ENCODE measurements around the gene ADGRV1.

ADGRV1 gene

DNA sequence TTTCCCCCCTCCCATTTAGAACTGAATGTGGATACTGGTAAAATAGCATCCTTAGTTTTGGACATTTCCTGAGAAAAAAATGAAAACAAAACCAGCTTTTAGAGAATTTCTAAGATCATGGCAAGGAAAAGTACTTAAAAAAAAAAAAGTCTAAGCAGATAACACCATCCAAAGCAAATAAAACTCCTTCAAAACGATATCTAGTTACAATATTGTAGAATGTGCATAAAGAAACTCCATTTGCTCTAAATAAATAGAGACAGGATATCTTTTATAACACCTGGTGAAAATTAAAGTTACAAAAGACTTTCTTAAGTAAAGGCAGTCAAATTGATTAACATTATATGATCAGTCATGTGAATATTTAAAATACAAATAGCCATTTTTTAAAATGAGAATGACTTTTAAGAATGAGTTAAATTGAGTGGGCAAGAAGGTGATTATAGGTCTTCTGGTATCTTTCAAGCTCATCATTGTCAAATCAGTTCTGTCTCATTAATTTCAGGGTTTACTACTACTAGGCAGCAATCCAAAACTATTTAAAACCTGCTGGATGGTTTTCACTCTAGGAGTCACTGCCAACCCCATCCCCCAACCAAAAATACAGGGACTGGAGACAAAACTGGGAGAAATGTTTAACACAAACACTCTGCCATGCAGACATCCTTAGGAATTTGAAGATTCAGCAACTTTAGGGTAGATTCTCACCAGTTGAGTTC is 382.6 kb downstream of the ADGRV1 start:
- Histone ChIP-seq H3K27ac (ENCODE audit: low read length) (no peak overlapping the region), H3K4me3 (ENCODE audit: low read length in 2 of 2) (no peak overlapping the region)

DNA sequence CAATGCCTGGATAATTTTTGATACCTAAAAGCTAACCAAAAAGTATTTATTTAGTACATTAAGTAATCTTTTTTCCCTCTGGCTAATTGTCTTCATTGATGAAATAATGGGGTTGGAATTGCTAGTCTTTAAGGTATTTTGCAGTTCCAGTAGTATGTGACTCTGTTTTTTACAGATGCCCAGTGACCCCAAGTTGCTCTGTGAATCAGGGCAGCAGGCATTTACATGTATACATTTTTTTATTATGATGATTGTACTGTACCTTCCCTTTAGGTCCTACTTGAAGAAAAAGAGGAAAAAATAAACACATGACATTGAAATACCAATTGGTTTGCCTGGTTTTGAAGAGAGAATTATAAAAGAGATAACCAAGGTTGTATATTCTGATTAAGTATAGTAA is 385.5 kb downstream of the ADGRV1 start:
- H3K9me3 ChIP-seq (ENCODE audit: control insufficient read depth in 2 of 2, low read length in 2 of 2) = no peaks in the 10 kb centered on the region
- no peaks in the 10 kb centered on the region for H3K36me3 ChIP-seq (ENCODE audit: control insufficient read depth in 2 of 2, insufficient read depth in 2 of 2, low read length in 2 of 2)
- no peaks in the 10 kb centered on the region for H3K27me3 ChIP-seq (ENCODE audit: control insufficient read depth in 1 of 2, insufficient read depth in 2 of 2, low read length in 2 of 2)
- H3K27ac ChIP-seq (ENCODE audit: low read length) = no peak overlapping the region
- no peaks in the 10 kb centered on the region for H3K4me1 ChIP-seq (ENCODE audit: control insufficient read depth, insufficient read depth, low read length)
- no peak overlapping the region for H3K9ac ChIP-seq (ENCODE audit: low read length in 2 of 2)
- H3K4me3 ChIP-seq (ENCODE audit: low read length in 2 of 2) = no peak overlapping the region

More for the DNA sequence above, 382.6 kb downstream of the ADGRV1 start:
- Histone ChIP-seq H3K27me3 (ENCODE audit: control insufficient read depth in 1 of 2, insufficient read depth in 2 of 2, low read length in 2 of 2) (no peaks in the 10 kb centered on the region), H3K9ac (ENCODE audit: low read length in 2 of 2) (no peak overlapping the region), H3K4me1 (ENCODE audit: control insufficient read depth, insufficient read depth, low read length) (no peaks in the 10 kb centered on the region), H3K9me3 (ENCODE audit: control insufficient read depth in 2 of 2, low read length in 2 of 2) (no peaks in the 10 kb centered on the region), H3K36me3 (ENCODE audit: control insufficient read depth in 2 of 2, insufficient read depth in 2 of 2, low read length in 2 of 2) (no peaks in the 10 kb centered on the region)

DNA sequence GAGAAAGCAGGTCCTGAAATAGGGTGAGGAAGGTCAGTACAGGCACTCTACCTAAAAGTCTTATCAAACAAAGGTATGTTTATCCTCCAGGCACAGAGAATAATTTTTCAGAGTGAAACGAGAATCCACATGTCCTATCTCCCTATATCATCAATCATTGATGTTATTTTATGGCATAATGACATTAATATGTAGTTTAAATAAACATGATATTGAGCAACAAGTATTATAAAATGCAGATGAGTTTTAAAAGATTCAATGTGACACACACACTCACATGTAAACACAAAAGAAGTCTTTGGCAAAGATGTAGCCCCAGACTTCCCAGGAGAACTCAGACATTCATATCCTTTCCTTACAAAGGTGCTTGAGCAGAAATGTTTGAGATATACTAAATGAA is 389.1 kb downstream of the ADGRV1 start:
- Histone ChIP-seq H3K9me3 (ENCODE audit: control insufficient read depth in 2 of 2, low read length in 2 of 2) (no peaks in the 10 kb centered on the region), H3K4me3 (ENCODE audit: low read length in 2 of 2) (no peak overlapping the region), H3K27me3 (ENCODE audit: control insufficient read depth in 1 of 2, insufficient read depth in 2 of 2, low read length in 2 of 2) (no peaks in the 10 kb centered on the region), H3K27ac (ENCODE audit: low read length) (no peak overlapping the region), H3K9ac (ENCODE audit: low read length in 2 of 2) (no peak overlapping the region), H3K4me1 (ENCODE audit: control insufficient read depth, insufficient read depth, low read length) (no peaks in the 10 kb centered on the region), H3K36me3 (ENCODE audit: control insufficient read depth in 2 of 2, insufficient read depth in 2 of 2, low read length in 2 of 2) (no peaks in the 10 kb centered on the region)

DNA sequence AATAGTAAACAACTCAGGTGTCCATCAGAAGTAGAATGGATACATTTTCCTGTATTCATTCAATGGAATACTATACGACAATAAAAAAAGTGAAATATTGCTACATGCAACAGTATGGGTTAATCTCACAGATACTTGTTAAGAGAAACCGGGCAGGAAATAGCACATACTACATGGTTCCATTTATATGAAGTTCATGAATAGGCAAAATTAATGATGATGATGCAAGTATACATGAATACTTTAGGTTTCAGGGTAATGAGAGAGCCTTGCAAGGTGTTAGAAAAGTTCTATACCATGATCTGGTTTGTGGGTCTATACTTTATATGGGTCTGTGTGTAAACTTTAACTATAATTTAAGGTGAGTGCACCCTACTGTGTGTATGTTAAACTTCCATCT is 390.4 kb downstream of the ADGRV1 start:
- no peaks in the 10 kb centered on the region for H3K9me3 ChIP-seq (ENCODE audit: control insufficient read depth in 2 of 2, low read length in 2 of 2)
- H3K27me3 ChIP-seq (ENCODE audit: control insufficient read depth in 1 of 2, insufficient read depth in 2 of 2, low read length in 2 of 2) = no peaks in the 10 kb centered on the region
- no peak overlapping the region for H3K4me3 ChIP-seq (ENCODE audit: low read length in 2 of 2)
- no peak overlapping the region for H3K27ac ChIP-seq (ENCODE audit: low read length)
- no peaks in the 10 kb centered on the region for H3K36me3 ChIP-seq (ENCODE audit: control insufficient read depth in 2 of 2, insufficient read depth in 2 of 2, low read length in 2 of 2)
- no peak overlapping the region for H3K9ac ChIP-seq (ENCODE audit: low read length in 2 of 2)
- H3K4me1 ChIP-seq (ENCODE audit: control insufficient read depth, insufficient read depth, low read length) = no peaks in the 10 kb centered on the region

DNA sequence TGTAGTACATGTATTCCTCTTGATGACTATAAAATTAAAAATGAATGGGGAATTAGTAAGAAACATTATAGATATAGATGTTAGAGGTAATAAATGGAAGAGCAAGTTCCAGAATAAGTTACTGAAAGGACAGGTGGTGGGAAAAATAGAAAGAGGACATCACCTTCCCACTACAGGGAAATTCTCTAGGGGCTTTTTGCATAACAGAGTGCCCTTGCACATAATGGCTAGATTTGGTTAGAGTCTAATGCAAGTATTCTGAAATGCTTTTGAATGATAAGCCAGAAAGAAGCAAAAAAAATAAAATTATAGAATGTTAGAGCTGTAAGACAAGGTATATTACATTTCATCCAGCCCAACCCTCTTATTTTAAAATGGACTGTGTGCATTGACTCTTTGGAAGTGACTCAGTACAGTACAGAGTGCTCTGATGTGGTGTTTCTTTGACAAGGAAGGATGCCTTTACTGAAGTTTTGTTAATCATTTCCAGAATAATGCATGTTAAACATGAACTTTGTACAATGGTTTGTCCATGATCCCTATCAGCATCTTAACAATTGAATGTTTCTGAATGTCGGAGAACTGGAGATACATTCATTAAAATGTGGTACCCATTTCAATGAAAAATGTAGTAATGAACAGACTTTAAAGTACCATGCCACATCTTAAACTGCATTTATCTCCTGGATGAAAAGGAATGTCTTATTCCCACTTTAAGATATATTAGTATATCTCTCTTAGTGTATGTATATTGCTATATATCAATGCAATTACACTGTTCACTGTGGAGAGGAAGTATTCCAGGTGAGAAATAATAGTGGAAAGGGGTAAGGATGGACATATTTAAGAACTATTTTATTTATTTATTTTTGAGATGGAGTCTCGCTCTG is 391.1 kb downstream of the ADGRV1 start:
- H3K27ac ChIP-seq (ENCODE audit: low read length) = no peak overlapping the region
- H3K9ac ChIP-seq (ENCODE audit: low read length in 2 of 2) = no peak overlapping the region
- no peak overlapping the region for H3K4me3 ChIP-seq (ENCODE audit: low read length in 2 of 2)
- no peaks in the 10 kb centered on the region for H3K36me3 ChIP-seq (ENCODE audit: control insufficient read depth in 2 of 2, insufficient read depth in 2 of 2, low read length in 2 of 2)
- H3K27me3 ChIP-seq (ENCODE audit: control insufficient read depth in 1 of 2, insufficient read depth in 2 of 2, low read length in 2 of 2) = no peaks in the 10 kb centered on the region
- H3K9me3 ChIP-seq (ENCODE audit: control insufficient read depth in 2 of 2, low read length in 2 of 2) = no peaks in the 10 kb centered on the region
- H3K4me1 ChIP-seq (ENCODE audit: control insufficient read depth, insufficient read depth, low read length) = no peaks in the 10 kb centered on the region

DNA sequence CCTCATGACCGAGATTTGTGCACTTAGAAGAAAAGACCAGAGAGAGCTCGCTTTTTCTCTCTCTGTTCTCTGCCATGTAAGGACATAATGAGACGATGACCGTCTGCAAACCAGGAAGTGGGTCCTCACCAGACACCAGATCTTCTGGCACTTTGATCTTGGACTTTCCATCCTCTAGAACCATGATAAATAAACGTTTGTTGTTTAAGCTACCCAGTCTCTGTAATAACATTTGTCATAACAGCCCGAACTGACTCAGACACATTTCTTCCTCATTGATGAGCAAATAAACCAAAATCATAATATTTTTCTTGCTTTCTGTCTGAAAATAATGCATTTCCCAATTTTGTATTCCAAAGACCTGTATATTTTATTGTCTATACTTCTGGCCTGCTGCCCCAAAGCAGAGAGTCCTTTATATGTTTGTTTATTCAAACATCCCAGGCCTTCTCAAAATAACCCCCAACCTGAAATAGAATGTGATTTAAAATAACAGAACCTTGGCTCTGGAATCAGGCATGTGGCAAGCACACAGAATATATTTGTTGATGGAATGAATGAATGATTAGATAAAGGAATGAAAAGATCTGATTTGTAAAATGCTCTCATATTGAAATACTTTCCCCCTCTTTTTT is 396.5 kb downstream of the ADGRV1 start:
- no peaks in the 10 kb centered on the region for H3K36me3 ChIP-seq (ENCODE audit: control insufficient read depth in 2 of 2, insufficient read depth in 2 of 2, low read length in 2 of 2)
- no peaks in the 10 kb centered on the region for H3K27me3 ChIP-seq (ENCODE audit: control insufficient read depth in 1 of 2, insufficient read depth in 2 of 2, low read length in 2 of 2)
- H3K9me3 ChIP-seq (ENCODE audit: control insufficient read depth in 2 of 2, low read length in 2 of 2) = no peaks in the 10 kb centered on the region
- no peak overlapping the region for H3K27ac ChIP-seq (ENCODE audit: low read length)
- no peak overlapping the region for H3K9ac ChIP-seq (ENCODE audit: low read length in 2 of 2)
- H3K4me1 ChIP-seq (ENCODE audit: control insufficient read depth, insufficient read depth, low read length) = no peaks in the 10 kb centered on the region
- no peak overlapping the region for H3K4me3 ChIP-seq (ENCODE audit: low read length in 2 of 2)

DNA sequence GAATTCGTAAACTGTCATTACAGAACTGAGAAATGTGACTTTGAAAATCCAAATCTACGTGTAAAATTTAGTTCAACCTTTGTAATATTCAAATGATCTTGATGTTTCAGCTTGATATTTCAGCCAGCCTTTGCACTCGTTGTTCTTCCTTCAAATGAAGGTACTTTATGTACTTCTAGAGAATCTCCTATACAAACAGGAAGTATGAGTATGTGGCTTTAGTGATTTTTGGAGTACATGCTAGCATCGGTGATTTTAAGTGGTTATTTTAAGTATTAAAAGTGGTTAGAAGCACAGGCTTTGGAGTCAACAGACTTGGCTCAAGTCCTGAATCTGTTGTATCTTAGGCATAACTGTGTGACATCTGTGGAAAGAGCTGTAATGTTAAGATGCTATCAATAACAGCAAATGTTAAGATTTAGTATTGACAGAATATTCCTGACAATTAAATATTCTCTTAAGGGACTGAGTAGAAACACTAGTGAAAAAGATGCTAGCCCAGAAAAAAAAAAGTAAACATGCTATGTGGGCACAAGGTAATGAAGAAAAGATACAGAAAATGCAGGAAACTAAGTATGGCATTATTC is 398.0 kb downstream of the ADGRV1 start:
- no peak overlapping the region for H3K27ac ChIP-seq (ENCODE audit: low read length)
- no peaks in the 10 kb centered on the region for H3K27me3 ChIP-seq (ENCODE audit: control insufficient read depth in 1 of 2, insufficient read depth in 2 of 2, low read length in 2 of 2)
- no peaks in the 10 kb centered on the region for H3K4me1 ChIP-seq (ENCODE audit: control insufficient read depth, insufficient read depth, low read length)
- no peaks in the 10 kb centered on the region for H3K36me3 ChIP-seq (ENCODE audit: control insufficient read depth in 2 of 2, insufficient read depth in 2 of 2, low read length in 2 of 2)
- no peak overlapping the region for H3K9ac ChIP-seq (ENCODE audit: low read length in 2 of 2)
- H3K4me3 ChIP-seq (ENCODE audit: low read length in 2 of 2) = no peak overlapping the region
- no peaks in the 10 kb centered on the region for H3K9me3 ChIP-seq (ENCODE audit: control insufficient read depth in 2 of 2, low read length in 2 of 2)

DNA sequence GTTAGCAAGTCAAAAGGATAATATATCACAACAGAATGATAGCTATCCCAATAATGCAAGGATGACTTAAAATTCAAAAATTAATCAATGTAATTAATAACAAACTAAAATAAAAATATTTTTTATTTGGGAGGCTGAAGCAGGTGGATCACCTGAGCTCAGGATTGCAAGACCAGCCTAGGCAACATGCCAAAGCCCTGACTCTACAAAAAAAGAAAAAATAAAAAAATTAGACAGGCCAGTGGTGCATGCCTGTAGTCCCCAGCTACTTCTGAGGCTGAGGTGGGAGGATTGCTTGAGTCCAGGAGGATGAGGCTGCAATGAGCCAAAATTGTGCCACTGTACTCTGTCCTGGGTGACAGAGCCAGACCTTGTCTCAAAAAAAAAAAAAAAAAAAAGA is 399.3 kb downstream of the ADGRV1 start:
- Histone ChIP-seq H3K27ac (ENCODE audit: low read length) (no peak overlapping the region), H3K27me3 (ENCODE audit: control insufficient read depth in 1 of 2, insufficient read depth in 2 of 2, low read length in 2 of 2) (no peaks in the 10 kb centered on the region), H3K36me3 (ENCODE audit: control insufficient read depth in 2 of 2, insufficient read depth in 2 of 2, low read length in 2 of 2) (no peaks in the 10 kb centered on the region), H3K4me1 (ENCODE audit: control insufficient read depth, insufficient read depth, low read length) (no peaks in the 10 kb centered on the region), H3K9me3 (ENCODE audit: control insufficient read depth in 2 of 2, low read length in 2 of 2) (no peaks in the 10 kb centered on the region), H3K4me3 (ENCODE audit: low read length in 2 of 2) (no peak overlapping the region), H3K9ac (ENCODE audit: low read length in 2 of 2) (no peak overlapping the region)

DNA sequence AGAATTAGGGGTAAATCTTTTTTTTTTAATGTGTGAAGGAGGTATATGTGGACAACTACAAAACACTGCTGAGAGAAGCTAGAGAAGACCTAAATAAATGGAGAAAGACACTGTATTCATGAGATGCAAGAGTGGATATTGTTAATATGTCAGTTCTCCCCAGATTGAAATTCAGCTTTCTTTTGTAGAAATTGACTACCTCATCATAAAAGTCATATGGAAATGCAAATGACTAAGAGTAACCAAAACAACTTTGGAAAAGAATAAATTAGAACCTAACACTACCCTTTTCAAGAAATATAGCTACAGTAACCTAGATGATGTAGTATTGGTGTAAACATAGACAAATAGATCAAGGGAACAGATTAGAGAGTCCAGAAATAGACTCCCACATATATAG is 400.7 kb downstream of the ADGRV1 start:
- no peaks in the 10 kb centered on the region for H3K36me3 ChIP-seq (ENCODE audit: control insufficient read depth in 2 of 2, insufficient read depth in 2 of 2, low read length in 2 of 2)
- H3K4me1 ChIP-seq (ENCODE audit: control insufficient read depth, insufficient read depth, low read length) = no peaks in the 10 kb centered on the region
- no peak overlapping the region for H3K27ac ChIP-seq (ENCODE audit: low read length)
- H3K9me3 ChIP-seq (ENCODE audit: control insufficient read depth in 2 of 2, low read length in 2 of 2) = no peaks in the 10 kb centered on the region
- no peak overlapping the region for H3K9ac ChIP-seq (ENCODE audit: low read length in 2 of 2)
- no peak overlapping the region for H3K4me3 ChIP-seq (ENCODE audit: low read length in 2 of 2)
- H3K27me3 ChIP-seq (ENCODE audit: control insufficient read depth in 1 of 2, insufficient read depth in 2 of 2, low read length in 2 of 2) = no peaks in the 10 kb centered on the region

DNA sequence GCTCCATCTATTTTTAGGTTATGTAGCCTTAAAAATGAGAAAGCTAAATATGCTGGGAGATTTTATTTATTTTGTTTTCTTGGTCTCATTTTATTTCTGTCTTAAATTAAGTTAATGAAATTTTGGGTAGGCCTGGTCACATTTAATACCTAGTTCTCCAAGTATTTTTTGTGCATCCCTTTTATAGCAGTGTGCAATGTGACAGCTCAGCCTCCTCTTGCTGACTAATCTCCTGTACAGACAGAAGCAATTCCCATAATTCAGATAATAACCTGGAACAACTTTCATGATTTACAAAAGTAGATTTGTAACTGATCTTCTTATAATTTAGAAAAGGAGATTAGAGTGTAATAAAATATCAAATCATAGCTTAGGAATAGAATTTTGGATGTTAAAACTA is 403.9 kb downstream of the ADGRV1 start:
- Histone ChIP-seq H3K4me1 (ENCODE audit: control insufficient read depth, insufficient read depth, low read length) (no peaks in the 10 kb centered on the region), H3K27ac (ENCODE audit: low read length) (no peak overlapping the region), H3K4me3 (ENCODE audit: low read length in 2 of 2) (no peak overlapping the region), H3K27me3 (ENCODE audit: control insufficient read depth in 1 of 2, insufficient read depth in 2 of 2, low read length in 2 of 2) (no peaks in the 10 kb centered on the region), H3K9me3 (ENCODE audit: control insufficient read depth in 2 of 2, low read length in 2 of 2) (no peaks in the 10 kb centered on the region), H3K9ac (ENCODE audit: low read length in 2 of 2) (no peak overlapping the region), H3K36me3 (ENCODE audit: control insufficient read depth in 2 of 2, insufficient read depth in 2 of 2, low read length in 2 of 2) (no peaks in the 10 kb centered on the region)

All from stomach smooth muscle (tissue), 2 donors.